ENCODE data around the gene FBXO28.

FBXO28 gene

DNA sequence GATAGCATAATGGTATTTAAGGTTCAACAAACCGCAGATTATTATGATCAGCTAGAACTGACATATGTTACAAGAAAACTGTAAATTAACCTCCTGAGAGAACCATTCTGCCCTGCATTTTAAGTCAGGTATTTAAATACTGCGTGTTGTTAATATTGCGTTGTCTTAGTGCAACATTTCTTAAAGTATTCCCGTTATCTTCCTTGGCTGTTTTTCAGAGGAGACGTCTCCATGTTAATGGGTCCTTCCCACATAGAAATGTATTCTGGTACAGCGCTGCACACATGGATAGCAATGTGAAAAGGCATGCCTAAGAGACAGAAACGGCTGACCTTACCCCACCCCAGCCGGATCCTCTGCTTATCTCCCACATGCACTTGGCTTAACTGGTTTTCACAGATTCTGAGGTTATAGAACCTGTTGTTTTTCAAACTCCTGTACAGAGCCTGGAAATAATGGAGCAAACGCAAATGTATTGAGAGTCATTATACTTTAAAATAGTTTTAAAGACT is 46.3 kb downstream of the FBXO28 start:
- no peak for DNase-seq

DNA sequence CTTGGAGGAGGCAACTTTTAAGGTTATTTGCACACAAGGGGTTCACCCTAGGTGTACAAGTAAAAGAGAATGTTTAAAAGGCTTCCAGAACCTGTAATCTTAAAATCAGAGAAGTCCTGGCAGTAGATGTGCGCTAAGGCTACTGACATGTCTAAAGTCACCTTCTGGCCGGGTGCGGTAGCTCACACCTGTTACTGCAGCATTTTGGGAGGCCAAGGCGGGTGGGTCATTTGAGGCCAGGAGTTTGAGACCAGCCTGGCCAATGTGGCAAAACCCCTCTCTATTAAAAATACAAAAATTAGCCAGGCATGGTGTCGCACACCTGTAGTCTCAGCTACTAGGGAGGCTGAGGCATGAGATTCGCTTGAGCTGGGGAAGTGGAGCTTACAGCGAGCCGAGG is 48.9 kb downstream of the FBXO28 start:
- DNase-seq: no peak

DNA sequence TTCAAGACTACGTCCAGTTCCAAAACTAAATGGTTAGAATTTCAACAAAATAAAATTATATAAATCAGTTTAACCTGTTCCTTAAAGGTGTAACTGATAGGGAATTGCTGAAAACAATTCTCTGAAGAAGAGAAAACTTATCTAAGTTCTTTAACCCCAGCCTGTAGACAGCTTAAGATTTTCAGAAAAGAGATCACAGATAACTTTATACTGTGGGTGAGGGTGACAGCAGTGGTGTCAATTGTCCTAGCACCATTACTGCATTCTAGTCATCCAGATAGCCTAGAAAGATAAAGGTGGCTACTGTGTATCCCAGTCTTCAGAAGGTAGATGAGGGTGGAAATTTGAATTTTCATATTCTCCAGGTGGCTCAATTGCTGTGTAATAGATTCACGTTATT is 49.4 kb downstream of the FBXO28 start:
- no peak for DNase-seq

DNA sequence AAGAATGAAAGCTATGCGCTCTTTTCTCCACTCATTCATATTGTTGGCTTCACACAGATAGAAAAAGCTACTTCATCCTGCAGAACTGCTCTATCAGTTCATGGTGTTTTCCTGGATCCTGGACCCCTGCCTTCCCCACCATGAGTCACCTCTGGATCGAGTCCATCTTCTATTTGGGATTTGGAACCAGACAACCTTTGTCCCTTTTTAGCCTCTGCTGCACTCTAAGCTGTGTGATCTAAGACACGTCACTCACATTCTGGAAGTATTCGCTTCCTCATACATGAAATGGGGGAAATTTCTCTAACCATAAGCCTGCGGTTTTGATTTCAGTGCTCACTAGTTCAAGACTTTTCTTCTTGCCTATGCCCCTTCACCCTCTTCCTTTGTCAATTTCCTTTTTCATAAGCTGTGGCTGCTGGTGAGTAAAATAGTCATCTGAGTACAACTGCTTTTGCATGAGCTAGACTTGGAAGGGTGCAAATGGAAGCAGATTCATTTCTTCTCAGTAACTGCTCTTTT is 55.0 kb downstream of the FBXO28 start:
- DNase-seq: no peak

DNA sequence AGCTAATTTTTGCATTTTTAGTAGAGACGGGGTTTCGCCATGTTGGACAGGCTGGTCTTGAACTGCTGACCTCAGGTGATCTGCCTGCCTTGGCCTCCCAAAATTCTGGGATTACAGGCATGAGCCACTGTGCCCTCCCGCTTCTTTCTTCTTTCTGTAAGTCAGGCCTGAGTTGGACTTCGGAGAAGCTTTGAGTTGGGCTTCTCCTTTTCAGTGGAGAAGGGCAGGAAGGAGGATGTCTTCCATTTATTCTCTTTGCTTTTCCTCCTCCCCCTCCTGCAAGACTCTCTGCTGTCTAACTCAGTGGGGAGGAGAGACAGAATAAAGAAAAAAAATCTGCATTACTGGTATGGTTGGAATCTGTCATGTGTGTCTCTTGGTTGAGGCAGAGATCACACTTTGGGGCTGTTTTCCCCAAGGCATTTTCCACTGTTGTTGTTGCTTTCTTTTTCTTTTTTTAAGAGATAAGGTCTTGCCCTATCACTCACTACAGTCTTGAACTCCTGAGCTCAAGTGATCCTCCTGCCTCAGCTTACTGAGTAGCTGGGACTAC is 55.9 kb downstream of the FBXO28 start:
- no peak for DNase-seq

DNA sequence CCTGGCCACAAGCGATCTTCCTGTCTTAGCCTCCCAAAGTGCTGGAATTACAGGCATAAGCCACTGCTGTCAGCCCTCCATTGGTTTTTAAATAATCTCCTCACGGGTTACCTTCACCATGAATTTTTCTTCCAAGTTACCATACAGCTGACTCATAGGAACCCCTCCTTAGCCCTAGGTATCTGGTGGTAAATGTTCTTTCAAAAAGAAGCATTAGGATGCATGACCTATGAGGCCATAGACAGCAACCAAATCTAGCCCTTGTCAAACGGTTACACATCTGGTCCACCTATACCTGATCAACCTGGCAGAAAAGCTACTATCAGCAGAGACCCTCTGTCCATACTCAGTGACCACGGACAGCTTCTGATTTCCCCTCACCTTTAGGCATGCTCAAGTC is 56.4 kb downstream of the FBXO28 start:
- no peak for DNase-seq

DNA sequence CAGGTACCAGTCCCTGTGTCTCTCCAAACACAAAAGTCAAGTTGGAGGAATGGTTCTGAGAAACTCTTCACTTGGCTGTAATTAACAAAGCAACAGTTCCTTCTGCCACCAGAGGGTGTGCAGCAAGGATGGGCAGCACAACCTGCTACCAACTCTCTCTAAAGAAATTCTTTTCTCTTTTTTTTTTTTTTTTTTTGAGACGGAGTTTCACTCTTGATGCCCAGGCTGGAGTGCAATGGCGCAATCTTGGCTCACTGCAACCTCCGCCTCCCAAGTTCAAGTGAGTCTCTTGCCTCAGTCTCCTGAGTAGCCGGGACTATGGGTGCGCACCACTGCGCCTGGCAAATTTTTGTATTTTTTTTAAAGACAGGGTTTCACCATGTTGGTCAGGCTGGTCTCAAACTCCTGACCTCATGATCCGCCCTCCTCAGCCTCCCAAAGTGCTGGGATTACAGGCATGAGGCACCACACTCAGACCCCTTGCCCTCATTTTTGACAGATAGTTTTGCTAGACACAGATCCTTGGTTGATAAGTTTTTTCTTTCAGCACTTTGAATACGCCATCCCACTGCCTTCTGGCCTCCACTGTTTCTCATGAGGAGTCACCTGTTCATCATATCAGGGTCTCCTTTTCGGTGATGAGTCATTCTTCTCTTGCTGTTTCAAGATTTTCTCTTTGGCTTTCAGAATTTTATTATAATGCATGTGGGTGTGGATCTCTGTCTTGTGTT is 57.0 kb downstream of the FBXO28 start:
- DNase-seq: no peak

DNA sequence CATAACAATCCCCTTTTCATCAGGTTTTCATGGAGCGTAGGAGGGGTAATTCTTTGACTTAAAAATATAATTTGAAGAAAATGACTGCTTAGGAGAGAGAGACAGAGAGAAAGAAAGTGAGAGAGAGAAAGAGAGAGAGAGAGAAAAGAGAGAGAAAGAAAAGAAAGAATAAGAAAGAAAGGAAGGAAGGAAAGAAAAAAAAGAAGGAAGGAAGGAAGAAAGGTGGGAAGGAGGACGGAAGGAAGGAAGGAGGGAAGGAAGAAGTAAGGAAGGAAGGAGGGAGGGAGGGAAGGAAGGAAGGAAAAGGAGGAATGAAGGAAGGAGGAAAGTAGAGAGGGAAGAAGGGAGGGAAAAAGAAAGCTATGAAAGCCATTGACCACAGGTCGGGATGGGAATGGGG is 58.3 kb downstream of the FBXO28 start:
- DNase-seq: no peak

DNA sequence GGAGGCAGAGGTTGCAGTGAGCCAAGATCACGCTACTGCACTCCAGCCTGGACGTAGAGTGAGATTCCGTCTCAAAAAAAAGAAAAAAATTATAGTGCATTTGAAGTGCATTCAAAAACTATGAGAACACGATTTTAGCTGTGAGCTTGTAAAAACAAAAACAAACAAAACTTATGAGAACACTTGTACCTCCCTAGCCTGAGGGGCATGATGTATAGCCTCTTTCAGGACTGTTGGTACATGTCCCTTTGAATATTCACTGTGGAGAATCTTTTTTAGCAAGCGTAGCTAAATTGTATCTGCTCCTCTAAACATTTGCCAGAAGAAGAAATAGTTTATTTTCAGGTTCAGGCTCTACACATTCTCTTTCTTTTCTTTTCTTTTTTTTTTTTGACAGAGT is 59.6 kb downstream of the FBXO28 start:
- no peak for DNase-seq

DNA sequence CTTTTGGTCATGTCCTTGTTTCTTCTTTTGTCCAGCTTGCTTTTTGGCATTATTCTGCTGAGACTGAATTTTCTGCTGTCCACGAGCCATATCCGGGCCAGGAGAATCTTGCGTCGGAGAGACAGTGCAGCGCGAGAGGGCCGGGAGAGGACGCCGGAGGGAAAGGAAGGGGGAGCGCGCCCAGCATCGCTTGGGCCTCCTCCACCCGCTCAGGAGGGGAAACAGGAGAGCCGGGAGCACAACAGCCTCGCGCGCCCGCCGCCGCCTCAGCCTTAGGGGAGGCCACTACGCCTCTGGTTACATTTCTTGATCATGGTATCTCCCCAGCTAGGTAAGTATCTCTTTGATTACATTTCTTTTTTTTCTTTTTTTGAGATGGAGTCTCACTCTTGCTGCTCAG is 61.7 kb downstream of the FBXO28 start:
- DNase-seq: no peak

DNA sequence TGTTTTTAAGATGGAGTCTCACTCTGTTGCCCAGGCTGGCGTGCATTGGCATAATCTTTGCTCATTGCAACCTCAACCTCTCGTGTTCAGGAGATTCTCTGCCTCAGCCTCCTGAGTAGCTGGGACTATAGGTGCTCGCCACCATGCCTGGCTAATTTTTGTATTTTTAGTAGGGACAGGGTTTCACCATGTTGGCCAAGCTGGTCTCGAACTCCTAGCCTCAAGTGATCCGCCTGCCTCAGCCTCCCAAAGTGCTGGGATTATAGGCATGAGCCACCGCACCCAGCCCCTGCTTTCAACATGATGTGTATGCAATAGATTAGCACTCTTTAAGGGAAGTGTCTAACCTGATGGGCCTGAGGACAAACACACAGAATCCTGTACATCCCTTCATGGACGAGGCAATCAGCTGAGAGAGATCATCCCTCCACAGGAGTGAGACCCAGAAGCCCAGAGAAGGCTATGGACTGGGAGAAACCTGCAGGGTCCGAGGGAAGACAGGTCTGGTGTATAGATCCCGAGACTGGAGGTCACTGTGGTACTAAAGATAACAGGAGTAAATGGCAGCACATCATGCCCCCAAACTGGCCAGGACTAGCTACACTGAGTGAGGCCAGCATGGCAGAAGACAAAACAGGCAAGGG is 63.6 kb downstream of the FBXO28 start:
- no peak for DNase-seq

DNA sequence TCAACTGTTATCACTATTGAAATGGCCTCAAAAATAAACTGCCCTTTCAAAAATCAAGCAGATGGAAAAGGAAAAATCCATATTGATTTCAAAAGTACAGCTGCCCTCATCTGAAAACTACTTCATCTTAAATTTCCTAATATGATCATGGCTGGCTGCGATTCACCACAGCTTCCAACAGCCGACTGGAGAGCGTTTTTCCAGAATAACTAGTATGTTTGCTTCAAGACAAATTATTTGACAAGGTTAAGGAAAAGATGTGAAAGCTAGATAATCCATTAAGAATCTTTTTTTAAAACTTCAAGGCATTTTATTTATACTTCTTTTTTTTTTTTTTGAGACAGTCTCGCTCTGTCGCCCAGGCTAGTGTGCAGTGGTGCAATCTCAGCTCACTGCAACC is 65.0 kb downstream of the FBXO28 start:
- no peak for DNase-seq

DNA sequence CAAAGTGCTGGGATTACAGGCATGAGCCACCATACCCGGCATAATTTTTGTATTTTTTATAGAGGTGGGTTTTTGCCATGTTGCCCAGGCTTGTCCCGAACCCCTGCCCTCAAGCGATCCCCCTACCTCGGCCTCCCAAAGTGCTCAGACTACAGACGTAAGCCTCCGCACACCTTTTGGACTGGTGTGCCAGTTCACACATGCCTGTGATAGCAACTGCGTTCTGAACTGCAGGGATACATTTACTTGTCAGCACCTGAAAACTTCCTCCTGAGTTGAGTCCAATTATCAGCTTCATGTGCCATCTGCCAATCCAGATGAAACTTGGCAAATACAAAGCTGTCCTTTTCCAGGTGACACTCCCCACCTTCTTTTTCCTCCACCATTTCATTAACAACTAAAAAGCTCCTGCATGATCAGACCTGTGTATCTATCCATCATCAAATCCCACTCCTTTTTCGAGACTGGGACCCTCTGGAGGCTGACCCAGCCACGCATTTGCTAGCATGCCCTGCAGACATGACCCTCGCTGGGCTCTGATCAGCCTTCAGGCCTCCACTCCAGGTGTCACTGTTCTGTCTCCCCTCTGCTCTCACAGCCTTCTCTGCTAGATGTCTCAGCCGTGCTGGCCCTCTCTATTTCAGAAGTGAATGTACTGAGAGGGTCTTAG is 67.0 kb downstream of the FBXO28 start:
- no peak for DNase-seq

DNA sequence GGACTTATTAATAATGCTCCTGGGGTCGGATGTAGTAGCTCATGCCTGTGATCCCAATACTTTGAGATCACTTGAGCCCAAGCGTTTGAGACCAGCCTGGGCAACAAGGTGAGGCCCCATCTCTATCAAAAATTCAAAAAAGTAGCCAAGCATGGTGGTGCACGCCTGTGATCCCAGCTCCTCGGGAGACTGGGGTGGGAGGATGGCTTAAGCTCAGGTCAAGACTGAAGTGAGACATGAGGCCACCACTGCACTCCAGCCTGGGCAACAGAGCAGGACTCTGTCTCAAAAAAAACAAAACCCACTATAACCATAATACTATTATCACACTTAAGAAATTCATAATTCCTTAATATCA is 67.5 kb downstream of the FBXO28 start:
- no peak for DNase-seq

DNA sequence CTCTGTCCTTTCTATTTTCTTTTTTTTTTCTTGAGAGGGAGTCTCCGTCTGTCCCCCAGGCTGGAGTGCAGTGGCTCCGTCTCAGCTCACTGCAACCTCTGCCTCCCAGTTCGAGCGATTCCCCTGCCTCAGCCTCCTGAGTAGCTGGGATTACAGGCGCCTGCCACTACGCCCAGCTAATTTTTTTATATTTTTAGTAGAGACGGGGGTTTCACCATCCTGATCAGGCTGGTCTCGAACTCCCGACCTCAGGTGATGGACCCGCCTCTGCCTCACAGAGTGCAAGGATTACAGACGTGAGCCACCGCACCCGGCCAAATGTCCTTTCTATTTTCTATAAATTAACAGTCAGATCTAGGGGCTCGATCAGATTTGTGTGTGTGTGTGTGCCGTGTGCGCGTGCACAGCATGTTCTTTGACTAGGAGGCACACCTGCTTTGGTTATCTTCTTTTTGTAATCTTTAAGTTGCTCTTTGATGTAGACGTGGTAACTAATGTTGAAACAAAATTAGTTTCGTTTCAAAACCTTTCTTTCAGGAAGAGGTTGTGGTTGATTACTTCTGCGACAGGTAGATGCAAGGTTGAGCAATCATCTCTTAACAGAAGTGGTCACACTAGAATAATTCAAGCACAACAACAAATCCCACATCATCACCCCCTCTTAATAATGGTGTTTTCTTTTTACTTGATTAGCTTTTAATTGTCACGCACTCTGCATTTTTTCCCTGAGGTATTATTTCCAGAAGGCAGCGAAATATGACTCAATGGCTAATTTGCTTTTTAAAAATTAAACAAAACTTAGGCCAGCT is 68.3 kb downstream of the FBXO28 start:
- peak; percentile 79 for DNase-seq

DNA sequence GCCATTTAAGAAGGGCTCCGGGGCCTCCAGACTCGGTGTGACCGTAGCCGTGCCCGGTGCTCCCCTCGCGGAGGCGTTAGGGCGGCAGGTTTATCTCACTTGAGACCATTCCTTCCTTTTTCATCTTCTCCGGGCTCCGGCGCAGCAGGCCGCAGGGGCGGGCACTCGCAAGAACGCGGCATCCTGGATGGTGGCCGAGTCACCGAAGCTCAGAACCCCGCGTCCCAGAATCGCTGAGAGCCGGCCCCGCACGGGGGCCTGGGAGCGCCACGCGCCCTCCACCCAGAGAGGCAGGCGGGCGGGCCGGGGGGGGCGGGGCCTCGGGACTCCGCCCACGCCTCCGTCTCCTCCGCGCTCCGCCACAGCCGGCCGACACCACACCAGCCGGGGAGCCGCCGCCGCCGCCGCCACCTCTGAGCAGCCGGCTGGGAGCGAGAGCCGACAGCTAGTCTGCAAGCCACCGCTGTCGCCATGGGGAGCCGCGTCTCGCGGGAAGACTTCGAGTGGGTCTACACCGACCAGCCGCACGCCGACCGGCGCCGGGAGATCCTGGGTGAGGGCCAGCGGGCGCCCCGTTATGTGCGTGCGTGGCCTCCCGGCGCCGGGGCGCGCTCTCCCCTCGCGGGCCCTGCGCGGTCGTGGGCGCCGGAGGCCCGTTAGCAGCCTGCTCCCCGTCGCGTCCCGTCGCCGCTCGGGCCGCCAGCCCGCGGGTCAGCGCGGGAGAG is 69.1 kb downstream of the FBXO28 start, which contains the start of gene DEGS1:
Gene DEGS1, plus strand, starts transcription at position 375 of the 725 bp plus-strand sequence. Its CDS starts 97 bp downstream, at position 472.
- DNase-seq: peak; percentile 79

DNA sequence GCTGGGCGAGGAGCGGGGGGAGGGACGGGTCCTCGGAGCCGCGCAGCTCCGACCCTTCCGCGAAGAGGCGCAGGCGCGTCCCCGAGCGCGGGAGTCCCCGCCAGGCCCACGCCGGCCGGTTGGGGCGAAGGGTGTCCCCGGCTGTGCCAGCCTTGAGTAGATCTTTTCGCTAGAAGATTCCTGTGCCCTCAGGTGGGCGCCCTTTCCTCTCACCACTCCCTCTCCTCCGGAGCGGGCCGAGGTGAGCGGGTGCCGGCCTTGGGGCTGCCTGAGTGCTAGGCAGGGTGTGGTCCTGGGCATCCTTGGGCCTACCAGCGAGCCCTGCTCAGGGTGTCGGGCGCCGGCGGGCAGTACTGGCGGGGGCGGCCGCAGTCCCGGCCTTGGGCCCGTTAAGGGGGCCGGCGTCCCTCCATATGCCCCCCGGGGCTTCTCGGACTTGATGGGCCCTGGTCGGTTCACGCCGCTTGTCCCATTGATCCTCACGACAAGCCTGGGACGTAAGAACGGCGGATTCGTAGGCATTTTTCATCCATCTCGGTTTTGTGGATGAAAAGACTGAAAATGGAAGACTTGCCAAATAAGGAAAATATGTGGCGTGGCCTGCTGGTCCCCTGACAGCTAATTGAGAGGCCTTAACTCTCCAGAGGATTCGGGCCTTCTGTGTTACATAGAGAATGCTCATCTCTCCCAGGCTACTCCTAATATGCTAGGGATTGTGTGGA is 69.8 kb downstream of the FBXO28 start:
- DNase-seq: peak; percentile 20

DNA sequence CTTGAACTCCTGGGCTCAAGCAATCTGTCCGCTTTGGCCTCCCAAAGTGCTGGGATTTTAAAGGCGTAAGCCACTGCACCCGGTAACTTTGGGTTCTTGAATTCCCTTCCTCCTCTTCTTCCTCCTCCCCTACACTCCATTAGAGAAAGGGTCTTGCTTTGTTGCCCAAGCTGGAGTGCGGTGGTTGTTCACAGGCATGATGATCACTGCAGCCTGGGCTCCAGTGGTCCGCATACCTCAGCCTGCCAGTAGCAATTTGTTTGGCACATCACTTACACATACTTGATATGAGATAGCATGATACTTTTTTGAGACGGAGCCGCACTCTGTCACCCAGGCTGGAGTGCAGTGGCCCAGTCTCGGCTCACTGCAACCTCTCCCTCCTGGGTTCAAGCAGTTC is 71.3 kb downstream of the FBXO28 start:
- DNase-seq: no peak

DNA sequence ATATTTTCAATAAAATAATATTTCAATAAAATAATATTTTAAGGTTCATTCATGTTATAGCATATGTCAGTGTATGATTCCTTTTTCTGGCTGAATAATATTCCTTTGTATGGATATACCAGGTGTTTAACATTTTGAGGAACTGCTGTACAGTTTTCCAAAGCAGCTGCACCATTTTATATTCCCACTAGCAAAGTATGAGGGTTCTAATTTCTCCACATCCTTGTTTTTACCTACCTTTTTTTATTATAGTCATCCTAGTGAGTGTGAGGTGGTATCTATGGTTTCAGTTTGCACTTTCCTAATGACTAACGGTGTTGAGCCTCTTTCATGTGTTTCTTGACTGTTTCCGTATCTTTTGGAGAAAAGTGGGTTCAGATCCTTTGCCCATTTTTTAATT is 74.4 kb downstream of the FBXO28 start:
- DNase-seq: no peak

DNA sequence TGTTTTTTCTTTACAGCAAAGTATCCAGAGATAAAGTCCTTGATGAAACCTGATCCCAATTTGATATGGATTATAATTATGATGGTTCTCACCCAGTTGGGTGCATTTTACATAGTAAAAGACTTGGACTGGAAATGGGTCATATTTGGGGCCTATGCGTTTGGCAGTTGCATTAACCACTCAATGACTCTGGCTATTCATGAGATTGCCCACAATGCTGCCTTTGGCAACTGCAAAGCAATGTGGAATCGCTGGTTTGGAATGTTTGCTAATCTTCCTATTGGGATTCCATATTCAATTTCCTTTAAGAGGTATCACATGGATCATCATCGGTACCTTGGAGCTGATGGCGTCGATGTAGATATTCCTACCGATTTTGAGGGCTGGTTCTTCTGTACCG is 75.7 kb downstream of the FBXO28 start:
- DNase-seq: no peak

DNA sequence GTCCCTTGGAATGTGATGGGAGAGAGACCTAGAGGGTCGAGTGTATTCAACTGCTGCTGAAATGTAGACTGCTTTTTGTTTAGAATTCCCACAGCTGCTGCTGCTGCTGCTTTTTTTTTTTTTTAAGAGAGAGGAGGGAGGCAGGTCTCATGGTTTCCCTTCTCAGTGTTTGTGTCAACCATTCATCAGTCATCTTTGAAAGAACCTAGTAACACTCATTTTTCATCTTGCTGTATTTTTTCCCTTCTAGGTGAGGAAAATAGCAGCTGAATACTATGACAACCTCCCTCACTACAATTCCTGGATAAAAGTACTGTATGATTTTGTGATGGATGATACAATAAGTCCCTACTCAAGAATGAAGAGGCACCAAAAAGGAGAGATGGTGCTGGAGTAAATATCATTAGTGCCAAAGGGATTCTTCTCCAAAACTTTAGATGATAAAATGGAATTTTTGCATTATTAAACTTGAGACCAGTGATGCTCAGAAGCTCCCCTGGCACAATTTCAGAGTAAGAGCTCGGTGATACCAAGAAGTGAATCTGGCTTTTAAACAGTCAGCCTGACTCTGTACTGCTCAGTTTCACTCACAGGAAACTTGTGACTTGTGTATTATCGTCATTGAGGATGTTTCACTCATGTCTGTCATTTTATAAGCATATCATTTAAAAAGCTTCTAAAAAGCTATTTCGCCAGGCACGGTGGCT is 78.3 kb downstream of the FBXO28 start:
- DNase-seq: no peak
